Astrocyte (in vitro differentiated cells and primary cell): ENCODE results near the gene SOX30.

Experiments
- EZH2 ChIP-seq: IDR thresholded peaks from 2 replicates; pipeline ENCODE4 v1.6.1; 2012; ENCODE audit warnings: mild to moderate bottlenecking, low read length, inconsistent platforms; ENCODE audit not compliant: insufficient read depth
- TF ChIP-seq, protein P1 (sequence below): IDR thresholded peaks from 2 replicates; pipeline ENCODE4 v1.5.1; 2011; ENCODE audit warnings: low read depth, mild to moderate bottlenecking, inconsistent platforms, low read length, moderate library complexity; ENCODE audit not compliant: insufficient read depth

- TF ChIP-seq, protein P1, sequence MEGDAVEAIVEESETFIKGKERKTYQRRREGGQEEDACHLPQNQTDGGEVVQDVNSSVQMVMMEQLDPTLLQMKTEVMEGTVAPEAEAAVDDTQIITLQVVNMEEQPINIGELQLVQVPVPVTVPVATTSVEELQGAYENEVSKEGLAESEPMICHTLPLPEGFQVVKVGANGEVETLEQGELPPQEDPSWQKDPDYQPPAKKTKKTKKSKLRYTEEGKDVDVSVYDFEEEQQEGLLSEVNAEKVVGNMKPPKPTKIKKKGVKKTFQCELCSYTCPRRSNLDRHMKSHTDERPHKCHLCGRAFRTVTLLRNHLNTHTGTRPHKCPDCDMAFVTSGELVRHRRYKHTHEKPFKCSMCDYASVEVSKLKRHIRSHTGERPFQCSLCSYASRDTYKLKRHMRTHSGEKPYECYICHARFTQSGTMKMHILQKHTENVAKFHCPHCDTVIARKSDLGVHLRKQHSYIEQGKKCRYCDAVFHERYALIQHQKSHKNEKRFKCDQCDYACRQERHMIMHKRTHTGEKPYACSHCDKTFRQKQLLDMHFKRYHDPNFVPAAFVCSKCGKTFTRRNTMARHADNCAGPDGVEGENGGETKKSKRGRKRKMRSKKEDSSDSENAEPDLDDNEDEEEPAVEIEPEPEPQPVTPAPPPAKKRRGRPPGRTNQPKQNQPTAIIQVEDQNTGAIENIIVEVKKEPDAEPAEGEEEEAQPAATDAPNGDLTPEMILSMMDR, result no peak
- no peak for TF ChIP-seq EZH2
These were observed 38.6 kb downstream of the SOX30 start for GRCh38 chr5:157613385-157614245.
